ENCODE results near the gene ERBB4.

The ERBB4 gene
- 0 to 0.41 (median 0.08) reads per million in 18 experiments for total RNA-seq

GRCh38 chr2:212538305-212539071, at the start of gene ERBB4:
ERBB4 (minus strand) TSS chr2:212538802; CDS start chr2:212538530, 272 bp downstream.
- no peak for DNase-seq

- DNase-seq = no peak
Observed at GRCh38 chr2:212580117-212580516, 41.5 kb upstream of the ERBB4 start.

- DNase-seq = no peak
Observed at GRCh38 chr2:212556296-212556695, 17.7 kb upstream of the ERBB4 start.

- no peak for DNase-seq
Observed at GRCh38 chr2:212554233-212554632, 15.6 kb upstream of the ERBB4 start.

- no peak for DNase-seq
Observed at GRCh38 chr2:212549941-212550340, 11.3 kb upstream of the ERBB4 start.

GRCh38 chr2:212549463-212549862, 10.9 kb upstream of the ERBB4 start:
- no peak for DNase-seq

GRCh38 chr2:212548455-212548819, 9.8 kb upstream of the ERBB4 start:
- DNase-seq = no peak

- DNase-seq = no peak
Observed at GRCh38 chr2:212547716-212548454, 9.3 kb upstream of the ERBB4 start.

- DNase-seq = no peak
Observed at GRCh38 chr2:212546669-212547068, 8.1 kb upstream of the ERBB4 start.

- no peak for DNase-seq
Observed at GRCh38 chr2:212540341-212540740, 1.7 kb upstream of the ERBB4 start.

GRCh38 chr2:212539072-212539880, 674 bp upstream of the ERBB4 start:
- no peak for DNase-seq

- DNase-seq = no peak
Observed at GRCh38 chr2:212537726-212538304, 787 bp downstream of the ERBB4 start.

- DNase-seq = no peak
Observed at GRCh38 chr2:212536817-212537725, 1.5 kb downstream of the ERBB4 start.

- DNase-seq = no peak
Observed at GRCh38 chr2:212535996-212536816, 2.4 kb downstream of the ERBB4 start.

GRCh38 chr2:212534336-212534735, 4.3 kb downstream of the ERBB4 start:
- no peak for DNase-seq

GRCh38 chr2:212532585-212532984, 6.0 kb downstream of the ERBB4 start:
- DNase-seq = no peak

GRCh38 chr2:212532087-212532486, 6.5 kb downstream of the ERBB4 start:
- DNase-seq = no peak

- DNase-seq = no peak
Observed at GRCh38 chr2:212531499-212531898, 7.1 kb downstream of the ERBB4 start.

GRCh38 chr2:212530991-212531390, 7.6 kb downstream of the ERBB4 start:
- no peak for DNase-seq

- no peak for DNase-seq
Observed at GRCh38 chr2:212530373-212530772, 8.2 kb downstream of the ERBB4 start.

All from inflammatory macrophage (primary cell).